Prostate gland (tissue), 2 donors: ENCODE data around the gene GNG8. TPM values are rescaled to one million over a fixed set of nuclear protein-coding genes. Genes with fewer than 3 reads are reported as not detected.

Experiments
- DNase-seq: peaks from one replicate; pipeline ENCODE4 v3.0.0-alpha.2; 2019; ENCODE audit warnings: low spot score
- H3K27ac ChIP-seq, 2 donors: fragments of 200-600 bp; sonication (generic); 2 replicates each; pipeline ENCODE4 v1.5.1; 2017 to 2019
- H3K27me3 ChIP-seq: fragments of 200-600 bp; sonication (generic); replicated peaks from 2 replicates; pipeline ENCODE4 v1.5.1; 2019; ENCODE audit not compliant: insufficient read depth
- H3K36me3 ChIP-seq, 2 donors: fragments of 200-600 bp; sonication (generic); 1 replicate in 1 of 2; 2 replicates in 1 of 2; pipeline versions ENCODE4 v1.5.1 to v1.8.1; 2017 to 2019
- H3K4me1 ChIP-seq: fragments of 200-600 bp; sonication (generic); replicated peaks from 2 replicates; pipeline ENCODE4 v1.5.1; 2019
- H3K4me3 ChIP-seq, 2 donors: fragments of 200-600 bp; sonication (generic); 2 replicates each; pipeline ENCODE4 v1.5.1; 2017 to 2019
- H3K9me3 ChIP-seq: fragments of 200-600 bp; sonication (generic); 2 replicates; pipeline ENCODE4 v1.5.1; 2017
- POLR2A ChIP-seq: fragments of 450-650 bp; IDR thresholded peaks from one replicate; pipeline ENCODE4 v1.6.1; 2016; ENCODE audit warnings: antibody characterized with exemption, mild to moderate bottlenecking
- POLR2AphosphoS5 ChIP-seq: sonication (generic); formaldehyde crosslinking; IDR thresholded peaks from one replicate; pipeline ENCODE4 v1.6.1; 2017; ENCODE audit warnings: antibody characterized with exemption
- WGBS: methylation state at CpG from one replicate; pipeline ENCODE4 v1.1.5; 2018; 5-methylcytosine and 5-hydroxymethylcytosine counted together
- intact Hi-C: fragments of 100-400 bp; cut with DNase I; formaldehyde crosslinking; loops from one replicate; pipeline ENCODE4 v1.14.2; 2022
- total RNA-seq, 2 donors: library from RNA; depleted of rRNA; stranded (reverse); fragments of >200 nt; gene quantifications; one replicate each; pipeline ENCODE4 v1.1.0, GENCODE V29; 2016
- TF ChIP-seq, protein P1 (sequence below), 4 experiments: fragments of 200-600 bp in 2 of 4; fragments of 450-650 bp in 2 of 4; sonication (generic) in 2 of 4; IDR thresholded peaks; 1 replicate in 3 of 4; 2 replicates in 1 of 4; pipeline ENCODE4 v1.5.1; 2016 to 2019; ENCODE audit warnings: antibody characterized with exemption in 4 of 4, mild to moderate bottlenecking in 2 of 4, moderate library complexity in 2 of 4

GNG8 gene
- total RNA-seq, 2 donors from 2014 or later = not detected

DNA sequence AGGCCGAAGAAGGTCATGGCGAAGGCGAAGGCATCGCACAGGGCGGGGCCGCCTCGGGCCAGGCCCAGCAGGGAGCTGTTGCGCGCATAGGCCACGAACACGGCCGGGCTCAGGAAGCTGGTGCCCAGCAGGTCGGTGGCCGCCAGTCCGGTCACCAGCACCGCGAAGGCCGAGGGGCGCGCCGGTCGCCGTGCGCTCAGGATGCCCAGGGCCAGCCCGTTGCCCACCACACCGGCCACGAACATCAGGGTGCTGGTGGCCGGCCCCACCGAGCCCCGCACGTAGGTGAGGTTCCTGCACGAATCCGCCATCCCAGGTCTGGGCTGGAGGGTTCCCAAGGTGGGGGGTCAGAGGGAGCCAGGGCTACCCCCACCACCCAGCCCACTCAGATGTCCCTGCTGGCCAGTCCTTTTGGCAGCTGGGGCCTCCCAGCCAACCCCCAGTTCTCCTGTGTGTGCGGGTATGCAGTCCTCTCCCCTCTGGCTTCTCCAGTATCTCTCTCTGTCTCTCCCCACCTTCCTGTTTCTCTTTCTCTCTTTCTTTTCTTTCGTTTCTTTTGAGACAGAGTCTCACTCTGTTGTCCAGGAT, 12.0 kb downstream of the GNG8 start:
- Histone ChIP-seq H3K27ac (no peak overlapping the region), H3K4me1 (no peaks in the 10 kb centered on the region), H3K27me3 (no peaks in the 10 kb centered on the region), H3K9me3 (no peaks in the 10 kb centered on the region), H3K4me3 (no peak overlapping the region), H3K36me3 (no peaks in the 10 kb centered on the region)
- no peak for DNase-seq
- TF ChIP-seq POLR2AphosphoS5 = no peak
- TF ChIP-seq, protein P1, sequence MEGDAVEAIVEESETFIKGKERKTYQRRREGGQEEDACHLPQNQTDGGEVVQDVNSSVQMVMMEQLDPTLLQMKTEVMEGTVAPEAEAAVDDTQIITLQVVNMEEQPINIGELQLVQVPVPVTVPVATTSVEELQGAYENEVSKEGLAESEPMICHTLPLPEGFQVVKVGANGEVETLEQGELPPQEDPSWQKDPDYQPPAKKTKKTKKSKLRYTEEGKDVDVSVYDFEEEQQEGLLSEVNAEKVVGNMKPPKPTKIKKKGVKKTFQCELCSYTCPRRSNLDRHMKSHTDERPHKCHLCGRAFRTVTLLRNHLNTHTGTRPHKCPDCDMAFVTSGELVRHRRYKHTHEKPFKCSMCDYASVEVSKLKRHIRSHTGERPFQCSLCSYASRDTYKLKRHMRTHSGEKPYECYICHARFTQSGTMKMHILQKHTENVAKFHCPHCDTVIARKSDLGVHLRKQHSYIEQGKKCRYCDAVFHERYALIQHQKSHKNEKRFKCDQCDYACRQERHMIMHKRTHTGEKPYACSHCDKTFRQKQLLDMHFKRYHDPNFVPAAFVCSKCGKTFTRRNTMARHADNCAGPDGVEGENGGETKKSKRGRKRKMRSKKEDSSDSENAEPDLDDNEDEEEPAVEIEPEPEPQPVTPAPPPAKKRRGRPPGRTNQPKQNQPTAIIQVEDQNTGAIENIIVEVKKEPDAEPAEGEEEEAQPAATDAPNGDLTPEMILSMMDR (IDR thresholded peaks at IDR 0.05) = no peak
- no peak for TF ChIP-seq POLR2A
- 95% methylated on average over 35 of the region's 35 CpGs for WGBS
- intact Hi-C loops = no loop called here

DNA sequence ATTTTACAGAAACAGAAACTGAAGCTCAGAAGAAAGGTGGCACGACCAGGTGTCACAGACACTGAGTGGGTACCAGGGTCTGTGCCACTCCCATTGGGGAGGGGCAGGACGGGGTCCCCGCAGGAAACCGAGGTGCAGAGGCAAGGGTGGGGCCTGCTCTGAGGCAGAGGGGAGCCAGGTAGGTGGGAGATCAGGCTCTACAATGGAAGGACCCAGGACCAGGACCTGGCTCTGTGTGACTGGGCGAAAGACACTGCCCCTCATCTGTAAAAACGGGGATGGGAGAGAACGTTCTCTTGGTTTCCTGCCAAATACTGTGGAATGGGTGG, 13.9 kb downstream of the GNG8 start:
- WGBS = 56% methylated on average over 7 of the region's 7 CpGs
- Histone ChIP-seq H3K9me3 (no peaks in the 10 kb centered on the region), H3K4me1 (no peaks in the 10 kb centered on the region), H3K4me3 (no peak overlapping the region), H3K36me3 (no peaks in the 10 kb centered on the region), H3K27ac (no peak overlapping the region), H3K27me3 (no peaks in the 10 kb centered on the region)
- intact Hi-C loops = no loop called here
- DNase-seq = no peak
- TF ChIP-seq, protein P1 (IDR thresholded peaks at IDR 0.05) = no peak
- no peak for TF ChIP-seq POLR2A
- TF ChIP-seq POLR2AphosphoS5 = no peak

DNA sequence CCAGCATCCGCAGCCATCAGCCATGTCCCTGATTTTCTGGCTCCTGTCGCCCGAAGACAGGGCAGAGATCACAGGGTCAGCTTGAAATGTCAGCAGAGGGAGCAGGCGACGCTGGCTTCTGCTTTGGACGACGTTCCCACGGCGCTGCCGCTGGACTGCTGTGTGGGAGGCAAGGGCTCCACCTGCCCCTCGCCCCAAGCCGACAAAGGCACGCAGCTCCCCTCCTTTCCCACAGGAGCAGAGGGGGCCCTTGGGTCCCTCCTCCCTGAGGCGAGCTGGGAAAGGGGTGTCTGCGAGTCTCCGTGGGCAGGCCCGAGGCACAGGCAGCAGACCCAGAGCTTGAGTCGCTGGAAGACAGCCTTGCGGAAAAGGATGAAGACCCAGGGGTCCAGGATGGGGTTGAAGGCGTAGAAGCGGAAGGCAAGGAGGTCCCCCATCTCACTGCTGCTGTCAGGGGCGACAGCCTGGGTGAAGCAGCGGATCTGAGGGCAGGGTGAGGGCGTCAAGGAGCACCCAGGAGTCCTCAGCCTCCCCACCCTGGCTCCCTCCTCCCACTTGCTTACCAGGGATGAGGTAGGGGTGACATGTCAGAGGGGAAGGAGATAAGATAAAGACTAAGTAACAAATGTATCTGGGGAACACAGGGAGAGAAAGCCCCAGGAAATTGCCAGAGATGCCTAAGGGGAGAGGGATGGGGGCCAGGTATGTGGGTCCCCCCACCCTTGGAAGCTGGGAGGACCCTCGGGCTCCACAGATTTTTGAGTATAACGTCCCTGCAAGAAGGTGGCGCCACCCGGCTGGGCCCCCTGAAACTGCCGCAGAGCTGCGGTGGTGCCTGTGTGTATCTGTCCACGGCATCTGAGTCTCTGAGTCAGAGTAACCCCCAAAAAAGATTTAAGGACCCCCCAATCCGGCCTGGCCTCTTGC, 14.5 kb downstream of the GNG8 start:
- intact Hi-C loops = no loop called here
- H3K27me3 ChIP-seq = no peaks in the 10 kb centered on the region
- WGBS = 75% methylated on average over 32 of the region's 32 CpGs
- H3K9me3 ChIP-seq = no peaks in the 10 kb centered on the region
- no peak for TF ChIP-seq POLR2A
- peak overlapping the region in 1 of 2 donors; percentile 7 for H3K27ac ChIP-seq
- DNase-seq = no peak
- no peaks in the 10 kb centered on the region for H3K4me1 ChIP-seq
- no peak overlapping the region for H3K4me3 ChIP-seq
- no peaks in the 10 kb centered on the region for H3K36me3 ChIP-seq

DNA sequence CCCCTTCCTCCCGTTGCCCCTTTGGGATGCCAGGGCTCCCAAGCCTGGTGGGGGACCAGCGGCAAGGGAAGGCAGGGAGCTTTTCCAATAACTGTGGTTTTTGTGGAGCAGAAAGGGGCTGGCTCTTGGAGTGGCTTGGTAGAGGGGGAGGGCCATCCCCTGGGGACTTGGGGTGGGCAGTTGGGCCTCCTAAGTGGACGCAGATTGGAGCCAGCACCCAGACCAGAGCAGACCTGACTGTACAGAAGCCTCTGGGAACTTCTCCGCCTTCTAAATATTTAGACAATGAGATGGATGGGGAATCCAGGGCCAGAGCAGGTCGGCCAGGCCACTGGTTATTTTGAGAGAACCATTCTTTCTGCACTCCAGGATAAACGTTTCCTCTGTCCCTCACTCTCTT, 15.3 kb downstream of the GNG8 start:
- Histone ChIP-seq H3K36me3 (no peaks in the 10 kb centered on the region), H3K4me1 (no peaks in the 10 kb centered on the region), H3K4me3 (no peak overlapping the region), H3K27me3 (no peaks in the 10 kb centered on the region), H3K27ac (peak overlapping the region in 1 of 2 donors; percentile 7), H3K9me3 (no peaks in the 10 kb centered on the region)
- 53% methylated on average over 6 of the region's 6 CpGs for WGBS
- DNase-seq = no peak
- intact Hi-C loops = no loop called here
- TF ChIP-seq POLR2AphosphoS5 (no peak), POLR2A (no peak)
- TF ChIP-seq, protein P1 (IDR thresholded peaks at IDR 0.05) = no peak

DNA sequence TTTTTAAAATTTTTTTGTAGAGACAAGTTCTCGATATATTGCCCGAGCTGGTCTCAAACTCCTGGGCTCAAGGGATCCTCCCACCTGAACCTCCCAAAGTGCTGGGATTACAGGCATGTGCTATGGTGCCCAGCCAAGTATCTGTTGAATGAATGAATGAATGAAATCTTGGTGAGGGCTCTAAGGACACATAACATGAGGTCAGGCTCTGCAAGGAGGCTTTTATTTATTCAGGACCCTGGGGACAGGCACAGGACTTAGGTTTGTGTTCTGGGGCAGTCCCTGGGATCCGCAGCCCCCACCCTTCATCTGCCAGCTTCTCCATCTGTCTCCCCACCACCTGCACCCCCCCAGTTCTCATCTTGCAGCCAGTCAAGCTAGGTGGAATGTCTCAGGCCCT, 15.7 kb downstream of the GNG8 start:
- Histone ChIP-seq H3K27me3 (no peaks in the 10 kb centered on the region), H3K4me1 (no peaks in the 10 kb centered on the region), H3K9me3 (no peaks in the 10 kb centered on the region), H3K4me3 (no peak overlapping the region), H3K27ac (no peak overlapping the region), H3K36me3 (no peaks in the 10 kb centered on the region)
- TF ChIP-seq POLR2AphosphoS5 = no peak
- TF ChIP-seq, protein P1 (IDR thresholded peaks at IDR 0.05) = no peak
- no peak for TF ChIP-seq POLR2A
- intact Hi-C loops = no loop called here
- DNase-seq = no peak
- WGBS = 87% methylated on average over 3 of the region's 3 CpGs
